Left renal pelvis (tissue), 4 donors: ENCODE data around the gene HIF1AN. TPM values are rescaled to one million over a fixed set of nuclear protein-coding genes. Genes with fewer than 3 reads are reported as not detected.

Experiments used
- DNase-seq, 4 donors: peaks; one replicate each; pipeline ENCODE4 v3.0.0-alpha.2; 2013; ENCODE audit warnings: low read depth in 4 of 4, low spot score in 3 of 4
- polyA plus RNA-seq, 4 donors: library from polyadenylated mRNA; unstranded; fragments of 120-200 nt; gene quantifications; one replicate each; pipeline ENCODE4 v1.2.1, GENCODE V29; 2013; ENCODE audit not compliant: insufficient read length in 4 of 4

The HIF1AN gene
- polyA plus RNA-seq, 4 donors = 31.3 to 41.7 (median 39.3) TPM

GRCh38 chr10:100520811-100521210, 14.9 kb upstream of the HIF1AN start:
- no peak for DNase-seq

DNA sequence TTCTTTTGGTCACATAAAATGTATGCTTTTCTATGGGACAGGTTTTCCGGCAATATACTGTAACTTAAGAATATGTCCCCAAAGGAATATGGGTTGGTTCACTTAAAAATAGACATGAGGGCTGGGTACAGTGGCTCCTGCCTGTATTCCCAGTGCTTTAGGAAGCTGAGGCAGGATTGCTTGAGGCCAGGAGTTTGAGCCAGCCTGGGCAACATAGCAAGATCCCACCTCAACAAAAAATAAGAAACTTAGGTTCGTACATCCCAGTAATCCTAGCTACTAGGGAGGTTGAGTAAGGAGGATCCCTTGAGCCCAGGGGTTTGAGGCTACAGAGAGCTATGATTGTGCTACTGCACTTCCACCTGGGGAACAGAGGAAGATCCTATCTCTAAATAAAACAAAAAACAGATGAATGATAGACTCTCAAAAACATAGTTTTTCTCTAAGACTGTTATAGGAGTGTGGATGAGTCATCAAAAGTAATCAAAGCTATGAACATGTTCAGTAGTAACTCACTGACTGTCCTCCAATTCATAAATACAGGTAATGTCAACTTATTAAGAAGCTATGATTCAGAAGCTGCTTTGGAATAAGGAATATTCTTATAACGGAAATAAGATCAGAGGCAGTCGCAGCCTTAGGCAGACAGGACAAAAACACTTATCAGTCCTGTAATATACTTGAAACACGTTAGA, 13.5 kb upstream of the HIF1AN start:
- DNase-seq = no peak

DNA sequence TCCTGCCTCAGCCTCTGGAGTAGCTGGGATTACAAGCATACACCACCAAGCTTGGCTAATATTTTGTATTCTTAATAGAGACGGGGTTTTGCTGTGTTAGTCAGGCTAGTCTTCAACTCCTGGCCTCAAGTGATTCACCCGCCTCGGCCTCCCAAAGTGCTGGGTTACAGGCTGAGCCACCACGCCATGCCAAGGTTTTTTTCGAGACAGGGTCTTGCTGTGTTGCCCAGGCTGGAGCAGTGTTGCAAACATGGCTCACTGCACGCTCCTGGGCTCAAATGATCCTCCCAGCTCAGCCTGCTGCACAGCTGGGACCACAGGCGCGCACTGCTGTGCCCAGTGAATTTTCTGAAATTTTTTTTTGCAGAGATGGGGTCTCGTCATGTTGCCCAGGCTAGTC, 12.8 kb upstream of the HIF1AN start:
- no peak for DNase-seq

DNA sequence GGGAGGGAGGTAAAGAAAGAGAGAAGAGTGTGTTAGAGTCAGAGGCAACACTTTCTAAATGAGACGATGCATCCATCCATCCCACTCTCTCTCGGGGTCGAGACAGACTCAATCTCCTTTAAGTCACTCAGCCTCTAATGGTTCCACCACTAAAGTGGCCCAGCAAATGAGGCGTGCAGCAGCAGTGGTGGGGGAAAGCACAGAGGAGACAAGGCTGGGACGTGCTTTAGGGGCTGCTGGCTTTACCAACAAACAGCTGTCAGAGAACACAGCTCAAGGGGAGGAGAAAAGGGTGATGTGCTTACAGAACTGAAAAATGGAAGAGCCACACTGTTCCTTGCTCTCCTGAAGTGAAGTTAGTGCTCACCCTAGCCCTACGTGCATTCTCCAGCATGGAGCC, 11.5 kb upstream of the HIF1AN start:
- DNase-seq = no peak

DNA sequence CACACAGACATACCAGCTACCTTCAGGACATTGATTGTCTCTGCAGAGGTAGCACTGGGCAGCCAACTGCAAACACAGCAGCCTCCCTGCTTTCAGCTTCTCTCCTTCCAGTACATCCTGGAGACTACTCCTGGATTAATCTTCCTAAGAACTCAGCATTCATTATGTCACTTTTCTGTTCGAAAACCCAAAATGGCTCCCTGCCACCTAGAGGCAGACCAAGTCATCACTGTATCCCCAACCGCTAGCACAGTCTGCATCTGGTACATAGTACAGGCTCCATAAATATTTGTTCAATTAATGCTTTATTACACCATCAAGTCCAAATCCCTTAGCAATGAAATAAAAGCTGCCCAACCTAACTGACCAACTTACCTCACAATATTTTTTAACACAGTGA, 11.1 kb upstream of the HIF1AN start:
- DNase-seq = no peak

DNA sequence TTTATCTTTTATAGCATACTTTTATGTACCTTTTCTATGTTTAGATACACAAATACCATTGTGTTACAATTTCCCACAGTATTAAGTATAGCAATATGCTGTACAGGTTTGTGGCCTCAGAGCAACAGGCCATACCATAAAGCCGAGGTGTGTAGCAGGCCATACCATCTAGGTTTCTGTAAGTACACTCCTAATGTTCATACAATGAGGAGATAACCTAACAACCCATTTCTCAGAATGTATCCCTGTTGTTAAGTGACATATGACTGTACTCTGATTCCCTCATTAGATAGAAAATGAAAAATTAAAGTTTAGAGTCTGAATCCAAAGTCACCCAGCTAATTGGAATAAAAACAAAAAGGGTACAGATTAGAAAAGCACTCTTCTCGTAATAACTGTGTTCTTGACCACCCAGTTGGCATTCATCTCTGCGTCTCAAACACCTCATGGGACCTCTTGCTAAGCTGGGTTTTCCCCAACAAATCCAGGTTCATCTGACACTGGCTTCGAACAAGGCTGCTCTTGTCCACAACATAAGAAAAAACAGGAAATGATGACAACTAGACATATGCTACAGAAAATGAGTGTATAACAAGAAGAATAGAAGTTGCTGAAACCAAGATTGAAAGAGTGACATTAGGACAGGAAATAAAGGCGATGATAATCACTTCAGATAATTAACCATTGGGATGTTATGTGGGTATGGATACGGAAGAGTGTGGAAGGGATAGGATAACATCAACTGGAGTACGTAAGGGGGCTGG, 7.4 kb upstream of the HIF1AN start:
- DNase-seq = no peak

- DNase-seq = no peak
Measured at GRCh38 chr10:100528921-100529474, 6.7 kb upstream of the HIF1AN start.

- DNase-seq = peak; percentile 81 to 85 (median 83)
Measured at GRCh38 chr10:100529475-100530298, 6.1 kb upstream of the HIF1AN start, which contains the start of gene NDUFB8. NDUFB8 (minus strand) TSS chr10:100529871; CDS start chr10:100529851, 20 bp downstream.

DNA sequence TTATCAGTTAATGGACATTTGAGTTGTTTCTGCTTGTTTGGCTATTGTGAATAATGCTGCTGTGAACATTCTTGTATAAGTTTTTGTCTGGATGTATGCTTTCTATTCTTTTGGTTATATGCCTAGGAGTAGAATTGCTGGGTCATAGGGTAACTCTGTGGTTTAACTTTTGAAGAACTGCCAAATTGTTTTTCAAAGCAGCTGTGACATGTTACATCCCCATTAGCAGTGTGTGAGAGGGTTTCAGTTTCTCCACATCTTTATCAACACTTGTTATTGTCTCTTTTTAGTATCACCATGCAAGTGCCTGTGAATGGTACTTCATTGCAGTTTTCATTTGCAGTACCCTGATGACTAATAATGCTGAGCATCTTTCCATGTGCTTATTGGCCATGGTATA, 4.0 kb upstream of the HIF1AN start:
- DNase-seq = no peak

GRCh38 chr10:100534726-100535125, 1.0 kb upstream of the HIF1AN start:
- DNase-seq = no peak

GRCh38 chr10:100535338-100535714, 417 bp upstream of the HIF1AN start:
- DNase-seq = no peak

GRCh38 chr10:100537475-100537874, 1.7 kb downstream of the HIF1AN start:
- DNase-seq = no peak

- DNase-seq = no peak
Measured at GRCh38 chr10:100544950-100545349, 9.2 kb downstream of the HIF1AN start.

GRCh38 chr10:100551196-100551595, 15.5 kb downstream of the HIF1AN start:
- no peak for DNase-seq

DNA sequence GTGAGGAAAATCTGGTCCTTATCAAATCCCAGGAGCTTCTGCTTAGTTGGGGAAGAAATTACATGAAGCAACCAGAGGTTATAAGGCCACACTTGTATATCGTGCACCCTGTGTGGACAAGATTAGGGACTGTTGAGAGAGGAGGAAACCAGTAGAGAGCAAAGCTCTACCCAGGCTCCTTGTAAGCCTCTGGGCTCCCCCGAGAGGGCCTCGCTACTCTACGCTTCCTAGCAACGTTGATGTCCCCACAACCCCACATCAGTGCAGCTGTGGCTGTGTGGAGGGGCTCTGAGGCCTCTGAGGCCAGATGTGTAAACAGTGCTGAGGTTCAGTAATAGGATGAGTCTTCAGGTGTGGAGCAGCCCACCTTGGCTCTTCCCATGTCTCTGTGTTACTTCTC, 16.0 kb downstream of the HIF1AN start:
- no peak for DNase-seq

GRCh38 chr10:100553929-100554328, 18.2 kb downstream of the HIF1AN start:
- DNase-seq = no peak

DNA sequence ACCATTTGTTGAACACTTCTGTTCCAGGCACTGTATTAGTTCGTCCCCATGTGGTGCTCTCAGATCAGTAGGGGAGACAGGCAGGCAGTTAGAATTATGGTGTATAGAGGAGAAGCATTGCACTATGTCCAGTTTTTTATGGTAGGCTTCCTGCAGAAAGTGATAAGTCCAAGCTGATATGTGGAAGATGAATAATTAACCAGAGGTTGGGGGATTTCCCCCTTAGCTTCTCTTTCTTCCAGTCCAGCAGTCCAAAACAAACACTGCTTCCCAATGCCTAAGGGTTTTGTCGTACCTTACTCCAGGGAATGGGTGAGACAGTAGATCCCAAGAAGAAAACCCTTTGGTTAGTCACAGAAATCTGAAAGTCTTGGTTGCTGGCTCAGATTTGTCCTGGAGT, 19.2 kb downstream of the HIF1AN start:
- DNase-seq = no peak

GRCh38 chr10:100560248-100560647, 24.5 kb downstream of the HIF1AN start:
- no peak for DNase-seq

GRCh38 chr10:100561005-100561404, 25.3 kb downstream of the HIF1AN start:
- DNase-seq = no peak

GRCh38 chr10:100562008-100562672, 26.4 kb downstream of the HIF1AN start:
- DNase-seq = peak; percentile 65 to 70 (median 67)
